Measurements from ENCODE around the gene IFFO2.

The IFFO2 gene

DNA sequence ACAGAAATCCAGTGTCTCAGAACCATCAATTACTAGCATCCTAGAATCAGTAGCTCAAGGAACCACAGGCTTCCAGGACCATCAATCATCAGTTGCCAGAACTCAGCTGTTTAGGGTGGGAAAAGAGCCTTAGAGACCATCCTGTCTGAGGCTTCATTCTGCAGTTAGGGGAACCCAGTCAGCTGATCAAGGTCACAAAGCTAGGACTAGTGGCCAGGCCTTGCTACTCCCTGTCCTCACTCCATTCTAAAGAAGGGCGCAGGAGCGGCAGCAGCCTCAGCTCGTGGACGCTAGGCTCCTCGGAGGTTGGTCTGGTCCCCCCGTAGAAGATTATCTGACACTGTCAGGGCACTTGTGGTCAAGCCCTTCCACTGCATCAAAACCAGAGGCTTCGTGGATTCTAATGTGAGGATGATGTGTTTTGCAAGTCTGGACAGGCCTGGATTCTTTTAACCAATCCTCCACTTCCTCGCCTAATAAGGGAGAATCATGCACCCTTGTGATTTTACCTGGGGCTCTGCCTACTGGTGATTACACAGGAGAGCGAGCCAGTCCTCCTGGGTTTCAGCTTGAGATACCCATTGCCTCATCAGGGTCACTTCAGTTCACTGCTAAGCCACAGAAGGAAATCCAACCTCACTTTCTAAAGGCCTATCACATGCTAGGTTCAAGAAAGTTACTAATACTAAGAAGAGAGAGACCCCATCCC, 41.7 kb upstream of the IFFO2 start:
- TF ChIP-seq, protein P1, sequence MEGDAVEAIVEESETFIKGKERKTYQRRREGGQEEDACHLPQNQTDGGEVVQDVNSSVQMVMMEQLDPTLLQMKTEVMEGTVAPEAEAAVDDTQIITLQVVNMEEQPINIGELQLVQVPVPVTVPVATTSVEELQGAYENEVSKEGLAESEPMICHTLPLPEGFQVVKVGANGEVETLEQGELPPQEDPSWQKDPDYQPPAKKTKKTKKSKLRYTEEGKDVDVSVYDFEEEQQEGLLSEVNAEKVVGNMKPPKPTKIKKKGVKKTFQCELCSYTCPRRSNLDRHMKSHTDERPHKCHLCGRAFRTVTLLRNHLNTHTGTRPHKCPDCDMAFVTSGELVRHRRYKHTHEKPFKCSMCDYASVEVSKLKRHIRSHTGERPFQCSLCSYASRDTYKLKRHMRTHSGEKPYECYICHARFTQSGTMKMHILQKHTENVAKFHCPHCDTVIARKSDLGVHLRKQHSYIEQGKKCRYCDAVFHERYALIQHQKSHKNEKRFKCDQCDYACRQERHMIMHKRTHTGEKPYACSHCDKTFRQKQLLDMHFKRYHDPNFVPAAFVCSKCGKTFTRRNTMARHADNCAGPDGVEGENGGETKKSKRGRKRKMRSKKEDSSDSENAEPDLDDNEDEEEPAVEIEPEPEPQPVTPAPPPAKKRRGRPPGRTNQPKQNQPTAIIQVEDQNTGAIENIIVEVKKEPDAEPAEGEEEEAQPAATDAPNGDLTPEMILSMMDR (IDR thresholded peaks at IDR 0.05; ENCODE audit: control insufficient read depth, insufficient read depth, low read depth, low read length, missing control alignments): no peak
- no peak for DNase-seq (ENCODE audit: low read depth)
- no peak overlapping the region for H3K4me3 ChIP-seq (ENCODE audit: control insufficient read depth, low read depth, low read length)

DNA sequence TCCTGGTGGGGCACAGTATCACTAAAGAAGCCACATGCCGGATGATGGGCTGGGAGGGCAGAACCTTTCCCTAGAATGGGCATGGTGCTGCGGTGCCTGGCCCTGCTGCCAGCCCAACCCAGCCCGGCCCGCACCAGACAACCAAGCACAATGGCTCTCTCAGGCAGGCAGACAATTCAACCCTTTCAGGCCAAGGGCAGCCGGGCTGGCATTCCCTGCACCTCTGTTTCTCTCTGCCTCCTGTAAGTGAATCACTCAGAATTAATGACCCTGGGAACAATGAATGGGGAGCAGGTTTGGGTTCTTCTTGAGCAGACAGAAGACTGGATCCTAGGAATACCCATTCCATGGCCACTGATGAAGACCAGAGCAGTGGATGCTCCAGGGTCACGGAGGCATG, 41.0 kb upstream of the IFFO2 start:
- no peak overlapping the region for H3K4me3 ChIP-seq (ENCODE audit: control insufficient read depth, low read depth, low read length)
- DNase-seq (ENCODE audit: low read depth): no peak
- TF ChIP-seq, protein P1 (IDR thresholded peaks at IDR 0.05; ENCODE audit: control insufficient read depth, insufficient read depth, low read depth, low read length, missing control alignments): no peak

DNA sequence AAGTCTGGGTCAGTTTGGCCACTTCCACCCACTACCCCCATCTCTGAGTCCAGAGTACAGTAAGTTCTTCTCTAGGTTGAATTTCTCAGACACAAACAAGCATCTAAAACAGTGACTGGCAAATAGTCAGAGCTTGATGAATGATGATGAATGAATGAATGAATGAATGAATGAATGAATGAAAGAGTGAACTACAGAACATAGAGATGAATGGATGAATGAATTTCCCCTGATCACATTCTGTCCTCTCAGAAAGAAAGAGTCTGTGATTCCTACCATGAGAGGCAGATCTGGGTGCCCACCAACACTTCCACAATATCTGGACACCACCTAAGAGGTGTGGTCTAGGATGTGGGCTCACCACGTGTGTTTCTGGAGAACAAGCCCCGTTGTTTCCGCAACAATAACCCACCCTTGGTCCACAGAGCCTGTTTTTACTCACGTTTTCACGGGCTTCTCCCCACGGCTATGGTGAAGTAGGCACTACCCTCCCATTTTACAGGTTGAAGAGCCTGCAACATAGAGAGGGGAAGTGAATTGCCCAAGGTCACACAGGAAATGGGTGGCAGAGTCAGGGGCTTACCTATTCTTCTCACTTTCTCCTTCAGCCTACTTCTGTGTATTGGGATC, 40.2 kb upstream of the IFFO2 start:
- no peak overlapping the region for H3K4me3 ChIP-seq (ENCODE audit: control insufficient read depth, low read depth, low read length)
- TF ChIP-seq, protein P1 (IDR thresholded peaks at IDR 0.05; ENCODE audit: control insufficient read depth, insufficient read depth, low read depth, low read length, missing control alignments): no peak
- no peak for DNase-seq (ENCODE audit: low read depth)

DNA sequence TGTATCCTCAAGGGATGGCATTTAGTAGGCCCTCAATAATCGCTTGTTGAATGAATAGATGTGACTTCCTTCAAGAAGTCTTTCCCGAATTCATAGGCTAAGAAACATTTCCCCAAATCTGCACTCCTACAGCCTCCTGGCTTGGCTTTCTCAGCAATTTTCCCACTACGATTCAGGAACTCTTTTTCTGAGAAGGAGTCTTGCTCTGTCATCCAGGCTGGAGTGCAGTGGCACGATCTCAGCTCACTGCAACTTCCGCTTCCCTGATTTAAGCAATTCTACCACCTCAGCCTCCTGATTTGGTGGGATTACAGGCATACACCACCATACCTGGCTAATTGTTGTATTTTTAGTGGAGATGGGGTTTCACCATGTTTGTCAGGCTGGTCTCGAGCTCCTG, 37.9 kb upstream of the IFFO2 start:
- no peak overlapping the region for H3K4me3 ChIP-seq (ENCODE audit: control insufficient read depth, low read depth, low read length)
- TF ChIP-seq, protein P1 (IDR thresholded peaks at IDR 0.05; ENCODE audit: control insufficient read depth, insufficient read depth, low read depth, low read length, missing control alignments): no peak

DNA sequence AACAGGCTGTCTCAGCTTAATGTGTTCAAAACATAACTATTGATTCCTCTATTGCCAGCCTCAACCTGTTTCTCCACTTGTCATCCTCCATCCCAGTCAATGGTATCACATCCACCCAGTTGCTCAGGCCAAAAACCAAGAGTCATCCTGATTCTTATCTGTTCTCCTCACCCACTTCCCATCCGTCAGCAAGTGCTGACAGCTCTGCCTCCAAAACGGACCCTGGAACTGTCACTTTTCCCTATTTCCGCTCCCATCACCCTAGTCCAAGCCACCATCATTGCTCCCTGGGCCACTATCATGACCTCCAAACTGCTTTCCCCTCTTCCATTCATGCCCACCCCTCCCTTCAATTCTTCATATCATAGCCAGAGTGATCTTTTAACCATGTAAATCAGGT, 36.2 kb upstream of the IFFO2 start:
- TF ChIP-seq, protein P1 (IDR thresholded peaks at IDR 0.05; ENCODE audit: control insufficient read depth, insufficient read depth, low read depth, low read length, missing control alignments): no peak
- DNase-seq (ENCODE audit: low read depth): no peak
- H3K4me3 ChIP-seq (ENCODE audit: control insufficient read depth, low read depth, low read length): no peak overlapping the region

More for the DNA sequence above, 37.9 kb upstream of the IFFO2 start:
- no peak for DNase-seq (ENCODE audit: low read depth)

DNA sequence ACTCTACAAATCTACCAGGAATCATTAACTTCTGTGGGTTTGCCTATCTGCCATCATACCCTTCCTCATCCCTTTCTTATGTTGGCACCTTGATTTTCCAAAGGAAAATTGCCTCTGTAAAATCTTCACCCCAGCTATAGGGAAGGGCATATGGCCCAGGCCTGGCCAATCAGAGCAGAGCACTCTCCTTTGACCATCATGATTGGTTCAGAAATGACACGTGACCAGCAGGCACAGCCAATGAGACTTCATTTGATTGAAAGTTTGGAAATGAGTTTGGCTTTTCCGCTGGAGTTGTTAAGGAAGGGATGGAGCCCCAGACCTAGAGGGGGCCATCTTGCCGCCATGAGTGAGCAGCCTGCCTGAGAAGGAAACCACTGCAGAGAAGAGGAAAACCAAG, 35.1 kb upstream of the IFFO2 start:
- TF ChIP-seq, protein P1 (IDR thresholded peaks at IDR 0.05; ENCODE audit: control insufficient read depth, insufficient read depth, low read depth, low read length, missing control alignments): no peak
- DNase-seq (ENCODE audit: low read depth): no peak
- H3K4me3 ChIP-seq (ENCODE audit: control insufficient read depth, low read depth, low read length): no peak overlapping the region
